Stimulated activated CD4-positive, alpha-beta T cell treated with anti-CD3 and anti-CD28 coated beads, Interleukin-2, amount 100 ng/mL, for 48 hours (primary cell): Measurements from ENCODE around the gene CD72.
"Not testable (repeated sequence)": the region's sequence is repeated elsewhere in the genome, so short reads cannot be mapped to it uniquely, and the experiment has no call there.

Experiments used
- DNase-seq, 2 donors: peaks; one replicate each; pipeline ENCODE4 v3.0.0-alpha.2; 2020

Gene CD72

GRCh38 chr9:35583521-35583920, 34.7 kb downstream of the CD72 start:
- DNase-seq = not testable (repeated sequence)

DNA sequence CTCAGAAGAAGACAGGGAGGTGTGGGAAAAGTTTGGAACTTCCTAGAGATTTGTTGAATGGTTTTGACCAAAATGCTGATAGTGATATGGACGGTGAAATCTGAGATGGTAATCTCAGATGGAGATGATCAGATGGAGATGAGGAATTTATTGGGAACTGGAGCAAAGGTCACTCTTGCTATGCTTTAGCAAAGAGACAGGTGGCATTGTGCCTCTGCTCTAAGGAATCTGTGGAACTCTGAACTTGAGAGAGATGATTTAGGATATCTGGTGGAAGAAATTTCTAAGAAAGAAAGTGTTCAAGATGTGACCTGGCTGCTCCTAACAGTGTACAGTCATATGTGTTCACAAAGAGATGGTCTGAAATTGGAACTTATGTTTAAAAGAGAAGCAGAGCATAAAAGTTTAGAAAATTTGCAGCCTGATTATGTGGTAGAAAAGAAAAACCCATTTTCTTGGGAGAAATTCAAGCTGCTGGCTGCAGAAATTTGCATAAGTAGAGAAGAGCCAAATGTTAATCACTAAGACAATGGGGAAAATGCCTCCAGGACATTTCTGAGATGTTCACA, 38.5 kb downstream of the CD72 start:
- DNase-seq = not testable (repeated sequence)

- peak in 1 of 2 donors; percentile 16 for DNase-seq
Measured at GRCh38 chr9:35579130-35579529, 39.1 kb downstream of the CD72 start.

GRCh38 chr9:35577486-35577885, 40.7 kb downstream of the CD72 start:
- DNase-seq = no peak

GRCh38 chr9:35575478-35575877, 42.7 kb downstream of the CD72 start:
- no peak for DNase-seq

- DNase-seq = no peak
Measured at GRCh38 chr9:35574578-35575122, 43.6 kb downstream of the CD72 start.

GRCh38 chr9:35570709-35571504, 47.3 kb downstream of the CD72 start:
- peak; percentile 30 to 32 for DNase-seq

DNA sequence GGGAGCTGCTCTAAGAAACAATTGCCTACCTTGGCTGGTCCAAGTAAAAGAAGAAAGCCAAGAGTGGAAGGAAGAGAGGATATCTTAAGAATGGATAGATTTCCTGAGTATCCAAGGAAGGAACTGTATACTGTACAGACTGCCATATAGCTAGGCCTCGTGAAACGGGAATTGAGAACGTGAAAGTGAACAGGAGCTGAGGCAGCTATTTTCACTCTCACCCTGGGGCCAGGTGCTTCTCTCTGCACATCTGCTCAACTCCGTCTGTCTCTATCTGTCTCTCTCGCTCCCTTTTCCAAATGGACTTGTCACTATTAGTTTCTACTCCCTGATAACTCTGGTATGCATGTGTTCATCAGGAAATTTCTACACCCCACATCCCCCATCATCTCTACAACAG, 49.0 kb downstream of the CD72 start:
- no peak for DNase-seq

DNA sequence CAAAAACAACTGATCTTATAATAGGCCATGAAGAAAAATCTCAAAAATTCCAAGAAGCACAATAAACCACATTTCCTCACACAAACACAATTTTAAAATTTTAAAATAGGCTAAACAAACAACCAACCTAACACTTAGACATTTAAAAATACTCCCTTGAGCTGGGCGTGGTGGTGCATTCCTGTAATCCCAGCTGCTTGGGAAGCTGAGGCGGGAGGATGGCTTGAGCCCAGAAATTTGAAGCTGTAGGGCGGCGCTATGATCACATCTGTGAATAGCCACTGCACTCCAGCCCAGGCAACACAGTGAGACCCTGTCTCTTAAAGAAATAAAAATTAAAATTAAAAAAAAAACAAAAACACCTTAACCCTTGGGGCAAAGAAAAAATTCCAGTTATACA, 50.0 kb downstream of the CD72 start:
- DNase-seq = no peak

DNA sequence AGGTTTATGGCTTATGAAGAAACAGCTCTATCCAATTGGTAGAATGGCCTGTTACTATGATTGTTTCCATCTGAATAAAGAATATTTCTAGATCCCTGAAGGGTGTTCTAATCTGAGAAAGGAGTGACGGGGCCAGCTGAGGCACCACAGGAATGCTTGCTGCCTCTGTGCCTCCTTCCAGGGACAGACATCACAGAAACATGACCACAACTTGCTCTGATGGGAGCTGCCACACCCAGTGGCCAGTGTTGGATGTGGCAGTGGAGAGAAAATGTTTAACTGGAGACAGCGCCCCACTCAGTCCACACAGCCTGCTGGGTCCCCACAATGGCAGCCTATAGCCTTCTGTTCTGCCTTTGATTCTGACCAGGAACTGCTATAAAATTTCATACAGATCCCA, 51.8 kb downstream of the CD72 start:
- no peak for DNase-seq

- no peak for DNase-seq
Measured at GRCh38 chr9:35564658-35565061, 53.6 kb downstream of the CD72 start.

DNA sequence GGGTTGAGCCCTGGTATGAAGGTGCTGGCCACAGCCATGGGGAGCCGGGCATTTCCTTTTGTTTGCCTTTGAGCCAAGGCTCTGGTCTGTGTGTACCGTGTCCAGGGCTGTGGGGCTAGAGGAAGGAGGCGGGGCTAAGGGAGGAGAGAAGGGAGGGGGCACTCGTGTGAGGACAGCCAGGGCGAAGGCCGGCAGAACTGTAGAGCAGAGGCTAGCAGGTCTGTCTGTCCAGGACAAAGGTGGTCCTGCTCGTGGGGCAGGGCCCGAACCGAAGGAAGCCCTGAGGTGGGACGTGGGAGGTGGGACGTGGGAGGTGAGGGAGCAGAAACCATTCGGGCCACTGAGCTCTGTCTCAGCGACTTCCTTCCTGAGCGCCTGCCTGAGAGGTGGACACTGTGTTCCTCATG, 54.4 kb downstream of the CD72 start:
- DNase-seq = no peak

DNA sequence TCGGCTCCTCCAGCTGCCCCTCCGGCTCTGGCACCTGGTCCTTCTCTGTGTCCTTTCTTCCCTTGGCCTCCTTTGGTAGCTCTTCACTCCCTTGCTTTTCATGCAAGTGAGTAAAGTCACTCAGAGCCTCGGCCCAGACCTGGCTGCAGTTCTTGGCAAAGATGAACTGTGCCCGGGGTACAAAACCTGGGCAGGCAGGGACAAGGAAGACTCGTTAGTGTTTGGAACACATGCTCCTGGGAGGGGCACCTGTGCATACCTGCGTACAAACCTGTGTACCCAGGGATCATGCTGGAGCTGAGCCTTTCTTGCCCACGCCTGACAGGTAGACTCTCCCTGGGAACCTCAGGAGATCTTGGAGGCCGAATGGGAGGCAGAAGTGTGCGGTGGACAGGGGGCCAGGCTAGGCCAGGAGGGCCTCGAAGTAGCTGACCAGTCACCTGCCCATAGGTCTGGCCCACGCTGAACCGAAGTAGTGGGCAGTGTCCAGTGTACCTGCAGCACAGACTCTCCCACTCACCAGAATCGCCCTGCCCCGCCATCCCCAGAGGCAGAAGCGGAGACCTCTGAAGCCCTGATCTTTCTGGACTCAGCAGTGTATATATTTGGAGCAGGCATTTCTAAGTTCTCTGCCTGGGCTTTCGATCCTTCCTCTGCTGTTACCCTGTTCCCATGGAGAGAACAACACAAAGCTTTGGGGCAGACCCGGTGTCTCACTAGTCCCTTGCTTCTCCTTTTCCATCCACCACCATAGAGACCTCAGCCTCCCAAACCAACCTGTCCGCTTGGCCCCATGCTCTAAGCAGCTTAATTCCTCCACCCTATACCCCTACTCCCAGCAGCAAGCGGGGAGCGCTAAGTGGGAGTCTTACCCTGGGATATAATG, 55.1 kb downstream of the CD72 start:
- no peak for DNase-seq

DNA sequence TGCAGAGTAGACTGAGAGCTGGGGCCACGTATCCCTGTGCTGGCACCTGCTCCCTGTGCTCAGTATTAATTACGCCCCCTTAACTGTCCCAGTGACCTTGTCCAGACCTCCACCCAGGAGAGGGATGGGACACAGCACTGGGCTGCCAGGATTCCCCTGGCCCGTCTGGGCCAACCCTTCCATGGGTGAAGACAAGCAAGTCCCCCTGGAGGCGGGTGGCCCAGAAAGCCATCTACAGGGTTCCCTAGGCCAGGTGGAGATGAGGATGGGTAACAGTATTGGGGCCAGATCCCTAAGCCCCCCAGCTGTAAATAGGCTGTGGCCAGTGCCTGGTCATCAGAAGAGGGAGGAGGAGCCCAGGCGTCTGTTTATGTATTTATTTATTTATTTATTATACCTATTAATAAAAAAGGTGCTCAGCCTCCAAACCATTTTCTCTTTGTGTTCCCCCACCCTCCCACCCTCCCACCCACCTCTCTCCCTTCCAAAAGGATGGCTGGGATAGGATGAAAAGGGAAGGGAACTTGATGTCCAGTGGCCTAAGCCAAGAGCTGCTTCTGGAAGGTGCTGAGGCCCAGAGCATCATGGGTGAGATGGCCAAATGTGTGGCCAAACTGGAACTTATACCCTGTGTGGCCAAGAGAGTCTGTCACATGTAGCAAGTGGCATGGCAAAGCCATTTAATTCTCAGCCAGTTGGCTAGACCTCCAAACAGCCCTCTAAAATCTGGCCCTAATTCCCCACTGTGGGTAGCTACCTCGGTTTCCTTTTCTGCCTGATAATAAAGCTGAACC, 56.5 kb downstream of the CD72 start:
- no peak for DNase-seq

DNA sequence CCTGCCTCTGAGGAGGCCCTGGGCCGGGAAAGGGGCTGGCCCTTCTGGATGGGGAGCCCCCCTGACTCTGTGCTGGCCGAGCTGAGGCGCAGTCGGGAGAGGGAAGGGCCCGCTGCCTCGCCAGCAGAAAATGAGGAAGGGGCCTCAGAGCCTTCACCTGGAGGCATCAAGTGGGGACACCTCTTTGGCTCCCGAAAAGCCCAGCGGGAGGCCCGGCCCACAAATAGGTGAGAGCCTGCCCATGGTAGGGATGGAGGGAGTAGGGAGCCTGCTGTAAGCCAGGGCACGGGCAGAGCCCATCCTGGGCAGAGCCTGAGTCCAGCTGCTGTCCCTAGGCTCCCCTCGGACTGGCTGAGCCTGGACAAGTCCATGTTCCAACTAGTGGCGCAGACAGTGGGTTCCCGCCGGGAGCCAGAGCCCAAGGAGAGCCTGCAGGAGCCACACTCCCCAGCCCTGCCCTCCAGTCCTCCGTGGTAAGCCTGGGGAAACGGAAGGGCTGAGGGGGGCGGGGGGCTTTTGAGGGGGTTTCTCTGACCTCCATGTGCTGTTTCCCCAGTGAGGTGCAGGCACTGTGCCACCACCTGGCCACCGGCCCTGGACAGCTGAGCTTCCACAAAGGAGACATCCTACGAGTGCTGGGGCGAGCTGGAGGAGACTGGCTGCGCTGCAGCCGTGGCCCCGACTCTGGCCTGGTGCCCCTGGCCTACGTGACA, 57.4 kb downstream of the CD72 start:
- DNase-seq = no peak
